Tibial artery (tissue), 4 donors: ENCODE data around the gene PHF21A.

Experiments used
- DNase-seq, 2 donors: peaks; one replicate each; pipeline ENCODE4 v3.0.0-alpha.2; 2019
- H3K27ac ChIP-seq, 2 donors: fragments of 200-600 bp; sonication (generic) in 1 of 2; 1 replicate in 1 of 2; 2 replicates in 1 of 2; pipeline ENCODE4 v1.5.1; 2018 to 2019; ENCODE audit warnings: mild to moderate bottlenecking in 1 of 2
- H3K27me3 ChIP-seq, 2 donors: fragments of 200-600 bp; sonication (generic) in 1 of 2; one replicate each; pipeline versions ENCODE4 v1.5.1 to v1.6.0; 2016 to 2019
- H3K36me3 ChIP-seq, 3 donors: fragments of 200-600 bp; sonication (generic) in 2 of 3; one replicate each; pipeline ENCODE4 v1.5.1; 2016 to 2019; ENCODE audit warnings: mild to moderate bottlenecking in 2 of 3
- H3K4me1 ChIP-seq, 4 donors: fragments of 200-600 bp; sonication (generic) in 2 of 4; 1 replicate in 3 of 4; 2 replicates in 1 of 4; pipeline ENCODE4 v1.5.1; 2016 to 2019
- H3K4me3 ChIP-seq, 2 donors: fragments of 200-600 bp; sonication (generic) in 1 of 2; 1 replicate in 1 of 2; 2 replicates in 1 of 2; pipeline ENCODE4 v1.5.1; 2018 to 2019; ENCODE audit warnings: mild to moderate bottlenecking in 2 of 2
- H3K9me3 ChIP-seq, 3 donors: fragments of 200-600 bp; sonication (generic) in 1 of 3; one replicate each; pipeline ENCODE4 v1.5.1; 2016 to 2019
- CTCF ChIP-seq, 2 experiments: fragments of 200-600 bp in 1 of 2; fragments of 450-650 bp in 1 of 2; IDR thresholded peaks; one replicate each; pipeline ENCODE4 v1.5.1; 2017 to 2019; ENCODE audit warnings: antibody characterized with exemption in 2 of 2, mild to moderate bottlenecking in 1 of 2, moderate library complexity in 1 of 2
- intact Hi-C: fragments of 100-400 bp; cut with DNase I; formaldehyde crosslinking; loops from one replicate; pipeline ENCODE4 v1.15.0; 2023; ENCODE audit warnings: low total_unique reads

Gene PHF21A

GRCh38 chr11:45905095-45905494, 216.2 kb downstream of the PHF21A start:
- TF ChIP-seq CTCF (IDR thresholded peaks at IDR 0.05): no peak
- intact Hi-C loops: no loop called here
- Histone ChIP-seq H3K27me3 (no peaks in the 10 kb centered on the region), H3K27ac (no peak overlapping the region), H3K4me1 (peaks cover 0 to 10% (median 10%) of the 10 kb centered on the region in 4 donors), H3K4me3 (no peak overlapping the region), H3K9me3 (no peaks in the 10 kb centered on the region), H3K36me3 (peaks cover 0 to 50% (median 6%) of the 10 kb centered on the region in 3 donors)
- no peak for DNase-seq

GRCh38 chr11:45904309-45904915, 216.8 kb downstream of the PHF21A start:
- no peaks in the 10 kb centered on the region for H3K27me3 ChIP-seq

GRCh38 chr11:45902452-45903380, 218.5 kb downstream of the PHF21A start:
- Histone ChIP-seq H3K36me3 (peaks cover 0 to 34% (median 0%) of the 10 kb centered on the region in 3 donors), H3K9me3 (no peaks in the 10 kb centered on the region), H3K27me3 (no peaks in the 10 kb centered on the region), H3K4me3 (no peak overlapping the region), H3K4me1 (peaks cover 0 to 21% (median 21%) of the 10 kb centered on the region in 4 donors), H3K27ac (no peak overlapping the region)
- no peak for TF ChIP-seq CTCF (IDR thresholded peaks at IDR 0.05)
- no peak for DNase-seq
- intact Hi-C loops: no loop called here

More at GRCh38 chr11:45904309-45904915, 216.8 kb downstream of the PHF21A start:
- DNase-seq: no peak
- TF ChIP-seq CTCF (IDR thresholded peaks at IDR 0.05): no peak
- peaks cover 0 to 43% (median 0%) of the 10 kb centered on the region in 3 donors for H3K36me3 ChIP-seq
- peaks cover 0 to 15% (median 14%) of the 10 kb centered on the region in 4 donors for H3K4me1 ChIP-seq
- H3K4me3 ChIP-seq: no peak overlapping the region
- H3K9me3 ChIP-seq: no peaks in the 10 kb centered on the region
- intact Hi-C loops: no loop called here
- H3K27ac ChIP-seq: no peak overlapping the region

- no peak for DNase-seq
- no peak overlapping the region for H3K27ac ChIP-seq
- no peak overlapping the region for H3K4me3 ChIP-seq
Measured at GRCh38 chr11:45901626-45902025, 219.6 kb downstream of the PHF21A start.

More at GRCh38 chr11:45901626-45902025, 219.6 kb downstream of the PHF21A start:
- Histone ChIP-seq H3K9me3 (no peaks in the 10 kb centered on the region), H3K4me1 (peaks cover 0 to 21% (median 21%) of the 10 kb centered on the region in 4 donors), H3K27me3 (peaks cover 0 to 2% of the 10 kb centered on the region in 2 donors), H3K36me3 (peaks cover 0 to 34% (median 0%) of the 10 kb centered on the region in 3 donors)
- intact Hi-C loops: no loop called here
- no peak for TF ChIP-seq CTCF (IDR thresholded peaks at IDR 0.05)
